RKO (cell line): ENCODE measurements around the gene TP53BP1.
"Not testable (repeated sequence)": the region's sequence is repeated elsewhere in the genome, so short reads cannot be mapped to it uniquely, and the experiment has no call there.

Source experiments
- DNase-seq: peaks from one replicate; pipeline ENCODE4 v3.0.0-alpha.2; 2016; ENCODE audit warnings: low spot score

Gene TP53BP1

DNA sequence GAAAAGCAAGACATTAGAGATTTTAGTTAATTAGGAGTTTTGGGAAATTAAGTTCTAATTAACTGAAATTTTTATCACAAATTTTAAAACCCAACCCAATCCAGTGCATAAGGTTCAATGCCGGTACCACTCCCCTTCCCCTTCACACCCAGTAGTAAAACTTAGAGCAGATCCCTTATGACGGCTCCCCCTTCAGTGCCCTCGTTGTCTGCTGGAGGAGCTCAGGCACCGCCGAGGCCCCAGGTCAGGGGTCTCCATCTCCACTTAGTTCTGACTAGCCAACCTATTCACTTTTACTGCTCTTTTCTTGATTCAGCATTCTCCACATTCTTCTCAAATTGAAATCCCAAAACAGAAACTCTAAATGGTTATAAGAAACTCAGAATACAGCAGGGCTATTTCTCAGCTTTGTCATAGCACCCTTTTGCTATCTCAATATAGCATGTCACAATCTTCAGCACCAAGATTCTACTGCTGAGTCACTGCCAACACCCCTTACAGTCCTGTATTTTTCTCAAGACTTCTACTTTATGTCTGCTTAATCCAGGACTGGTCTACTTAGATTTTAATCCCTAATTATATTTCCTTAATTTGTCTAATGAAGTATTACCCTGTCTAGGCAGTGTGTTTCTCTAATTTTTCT is 82.3 kb downstream of the TP53BP1 start:
- no peak for DNase-seq

GRCh38 chr15:43408789-43409188 is 84.2 kb downstream of the TP53BP1 start:
- DNase-seq: no peak

GRCh38 chr15:43406808-43407207 is 86.1 kb downstream of the TP53BP1 start:
- DNase-seq: no peak

DNA sequence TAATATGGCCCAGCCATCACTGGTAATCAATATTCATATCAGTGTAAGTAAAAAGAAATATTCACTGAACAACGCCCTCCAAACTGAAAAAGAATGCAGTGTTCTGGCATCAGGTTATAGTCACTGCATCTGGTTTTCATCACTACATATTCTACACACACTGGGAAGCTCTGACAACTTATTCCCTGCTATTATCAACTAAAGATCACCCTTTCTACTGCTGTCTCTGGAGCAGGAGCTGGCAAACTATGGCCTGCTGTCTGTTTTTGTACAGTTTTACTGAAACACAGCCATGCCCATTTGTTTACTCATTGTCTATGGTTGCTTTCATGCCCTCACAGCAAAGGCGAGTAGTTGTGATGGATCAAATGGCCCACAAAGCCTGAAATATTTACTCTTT is 86.8 kb downstream of the TP53BP1 start:
- no peak for DNase-seq

DNA sequence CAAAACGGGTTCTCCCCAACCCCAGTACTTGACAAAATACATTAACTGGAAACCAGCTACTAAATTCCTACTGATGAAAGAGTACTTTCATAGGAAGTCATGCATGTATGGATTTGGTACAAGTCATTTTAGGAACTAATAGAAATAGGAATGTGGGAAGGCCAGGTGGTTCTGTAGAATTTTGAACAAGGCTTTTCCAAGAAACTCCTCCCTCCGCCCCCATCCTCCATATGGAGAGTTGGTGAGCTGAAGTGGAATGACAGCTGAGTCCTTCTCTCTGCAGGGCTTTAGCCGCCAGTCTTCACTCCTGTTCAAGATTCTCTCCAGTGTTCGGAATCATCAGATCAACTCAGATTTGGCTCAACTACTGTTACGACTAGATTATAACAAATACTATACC is 88.8 kb downstream of the TP53BP1 start:
- DNase-seq: no peak

- no peak for DNase-seq
Observed at GRCh38 chr15:43403616-43404015, 89.3 kb downstream of the TP53BP1 start.

DNA sequence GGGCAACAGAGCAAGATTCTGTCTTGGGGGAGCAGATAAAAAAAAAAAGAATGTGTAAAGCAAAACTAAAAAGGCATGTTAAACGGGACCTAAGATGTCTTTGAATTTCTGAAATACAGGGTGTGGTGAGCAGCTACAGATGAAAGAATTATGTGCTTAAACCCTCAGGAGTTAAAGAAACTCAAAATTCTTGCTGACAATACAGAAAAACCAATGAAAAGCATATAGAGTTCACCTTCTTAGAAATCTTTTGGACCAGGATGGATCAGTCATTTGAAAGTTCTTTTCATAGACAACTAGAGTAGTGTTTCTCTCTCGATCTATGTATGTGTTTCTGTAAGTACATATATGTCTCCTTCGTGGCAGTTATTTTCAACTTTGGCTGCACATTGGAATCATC is 90.7 kb downstream of the TP53BP1 start:
- no peak for DNase-seq

- not testable (repeated sequence) for DNase-seq
Observed at GRCh38 chr15:43393592-43393991, 99.4 kb downstream of the TP53BP1 start.

GRCh38 chr15:43390723-43391122 is 102.2 kb downstream of the TP53BP1 start:
- no peak for DNase-seq

GRCh38 chr15:43383070-43383469 is 109.9 kb downstream of the TP53BP1 start:
- no peak for DNase-seq

DNA sequence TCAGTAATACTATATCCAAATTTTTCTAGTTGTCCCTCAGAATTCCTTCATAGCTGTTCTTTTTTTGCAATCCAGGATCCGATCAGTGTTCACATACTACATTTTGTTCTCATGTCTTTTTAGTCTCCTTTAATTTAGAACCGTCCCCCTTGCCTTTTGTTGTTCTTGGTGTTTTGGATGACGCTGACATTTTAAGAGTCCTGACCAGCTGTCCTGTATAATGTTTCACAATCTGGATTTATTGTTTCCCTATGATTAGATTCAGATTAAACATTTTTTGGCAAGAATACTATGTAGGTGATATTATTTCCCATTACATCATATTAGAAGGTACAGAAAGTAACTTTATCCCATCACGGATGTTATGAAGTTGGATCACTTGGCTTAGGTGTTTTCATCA is 110.6 kb downstream of the TP53BP1 start:
- no peak for DNase-seq

- DNase-seq: no peak
Observed at GRCh38 chr15:43378601-43379000, 114.4 kb downstream of the TP53BP1 start.

DNA sequence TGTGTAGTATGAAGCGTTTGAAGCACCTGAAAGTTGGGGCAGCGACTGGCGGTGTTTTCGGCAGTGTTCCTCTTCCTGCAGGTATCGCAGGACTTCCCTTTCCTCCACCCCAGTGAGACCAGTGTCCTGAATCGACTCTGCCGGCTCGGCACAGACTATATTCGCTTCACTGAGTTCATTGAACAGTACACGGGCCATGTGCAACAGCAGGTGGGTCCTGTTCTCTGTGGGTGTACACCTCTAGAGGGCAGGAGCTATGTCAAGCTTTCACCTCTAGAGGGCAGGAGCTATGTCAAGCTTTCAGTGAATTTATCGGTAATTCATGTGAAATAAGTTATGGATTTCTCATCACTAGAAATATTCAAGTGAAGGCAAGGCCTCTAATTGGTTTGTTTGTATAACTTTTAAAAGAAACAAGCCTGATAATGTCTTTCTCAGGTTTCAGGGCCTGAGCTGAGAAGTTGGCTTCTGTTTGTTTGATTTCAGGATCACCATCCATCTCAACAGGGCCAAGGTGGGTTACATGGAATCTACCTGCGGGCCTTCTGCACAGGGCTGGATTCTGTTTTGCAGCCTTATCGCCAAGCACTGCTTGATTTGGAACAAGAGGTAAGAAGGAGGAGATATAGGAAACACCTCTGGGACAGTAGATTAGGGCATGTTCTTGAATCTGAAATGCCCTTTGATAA is 116.8 kb downstream of the TP53BP1 start:
- DNase-seq: peak; percentile 48

GRCh38 chr15:43370975-43371974 is 121.7 kb downstream of the TP53BP1 start, which contains the start of the genes TUBGCP4 and ZSCAN29:
TUBGCP4 (plus strand) TSS chr15:43371101; CDS start chr15:43371355, 254 bp downstream.
ZSCAN29 (minus strand) TSS chr15:43371043; CDS start chr15:43369913, 1,130 bp downstream.
- peak; percentile 89 for DNase-seq

DNA sequence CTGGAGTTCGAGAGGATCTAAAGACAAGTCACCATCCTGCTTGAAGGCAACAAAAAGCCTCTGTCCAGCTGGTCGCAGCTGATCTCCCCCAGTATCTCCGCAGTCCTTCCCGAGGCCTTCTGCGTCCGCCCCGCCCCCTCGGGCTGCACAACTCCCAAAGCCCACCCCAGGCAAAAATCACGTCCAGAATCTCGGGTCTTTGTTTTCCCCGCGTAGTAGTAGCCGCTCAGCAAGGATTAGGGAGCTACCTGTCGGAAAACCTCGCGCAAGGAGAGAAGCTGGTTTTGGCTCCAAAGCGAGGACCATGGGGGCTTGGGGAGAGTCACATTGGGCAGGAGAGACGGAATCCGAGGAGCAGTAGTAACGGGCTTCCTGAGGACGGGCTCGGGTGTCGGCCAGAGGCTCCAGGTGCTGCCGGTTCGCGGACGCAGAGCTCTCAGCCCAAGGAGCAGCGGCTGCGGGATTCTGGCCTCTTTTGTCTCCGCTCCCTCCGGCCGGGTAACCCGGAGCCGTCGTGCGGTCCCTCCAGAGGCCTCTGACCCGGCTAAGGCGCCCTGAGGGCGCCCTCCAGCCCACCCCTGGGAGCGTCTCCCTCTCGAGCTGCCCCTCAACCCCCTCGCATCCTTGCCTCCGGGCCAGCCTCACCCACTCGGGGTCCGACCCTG is 122.5 kb downstream of the TP53BP1 start:
- peak; percentile 54 for DNase-seq

GRCh38 chr15:43361313-43361903 is 131.5 kb downstream of the TP53BP1 start:
- DNase-seq: no peak

DNA sequence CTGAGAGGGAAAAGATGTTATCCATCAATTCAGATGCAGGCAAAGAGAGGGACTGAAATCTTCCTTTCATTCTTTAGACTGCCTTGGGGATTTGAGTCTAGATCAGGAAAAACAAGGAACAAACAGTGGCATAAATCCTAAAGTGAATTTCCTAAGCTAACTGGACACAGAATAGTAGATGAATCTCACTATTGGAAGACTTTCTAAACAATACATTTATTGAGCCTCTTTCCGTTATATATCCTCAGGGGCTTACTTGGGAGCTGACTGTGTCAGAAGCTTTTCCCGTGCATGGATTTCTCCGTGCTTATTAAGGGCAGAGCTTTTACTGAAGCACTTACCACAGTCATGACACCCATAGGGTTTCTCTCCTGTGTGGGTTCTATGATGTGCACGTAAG is 132.1 kb downstream of the TP53BP1 start:
- DNase-seq: no peak
